GM12878 (cell line): Measurements from ENCODE around the gene C2orf68. TPM values are rescaled to one million over a fixed set of nuclear protein-coding genes. Genes with fewer than 3 reads are reported as not detected.

Source experiments
- ATAC-seq: fragments of 200-7000 bp; cut with Tn5 transposase; 3 replicates; pipeline ENCODE4 v1.9.1; 2020; ENCODE audit warnings: mild to moderate bottlenecking, moderate library complexity
- BruUV-seq: library from RNA; stranded (reverse); fragments of 400-500 nt; replicated peaks from 2 replicates; lab custom pipeline; 2021; lab: Mats Ljungman, UMichigan
- CTCF ChIA-PET: fragments of 300-600 bp; sonication (Branson Sonifier 250); formaldehyde crosslinking; extraction: SDS; loops from one replicate; lab custom pipeline; 2021; ENCODE audit warnings: inconsistent platforms; lab: Yijun Ruan, JAX
- POLR2A ChIA-PET: fragments of 350-600 bp; formaldehyde crosslinking; extraction: SDS; loops from one replicate; lab custom pipeline; 2021; ENCODE audit warnings: inconsistent platforms; lab: Charles Lee
- RAD21 ChIA-PET: fragments of 300-600 bp; sonication (Branson Sonifier 250); formaldehyde crosslinking; loops from one replicate; lab custom pipeline; 2023; ENCODE audit warnings: antibody characterized with exemption; ENCODE audit not compliant: unreplicated experiment; lab: Charles Lee
- SMC1A ChIA-PET: fragments of 300-600 bp; sonication (Branson Sonifier 250); formaldehyde crosslinking; loops from one replicate; lab custom pipeline; 2023; ENCODE audit not compliant: unreplicated experiment, uncharacterized antibody; lab: Charles Lee
- DNase-seq: peaks from one replicate; pipeline ENCODE4 v3.0.0-alpha.2; 2011; ENCODE audit warnings: low read depth, low spot score
- FAIRE-seq: peaks from 3 replicates; lab custom pipeline; 2011; peaks lifted over from hg19 to GRCh38; lab: Jason Lieb, UNC
- H2AFZ ChIP-seq: 2 replicates; pipeline ENCODE4 v1.6.0; 2011; ENCODE audit warnings: low read depth, low read length, control low read depth; ENCODE audit not compliant: control insufficient read depth
- H3K27ac ChIP-seq: 2 replicates; pipeline ENCODE4 v1.5.1; 2011; ENCODE audit warnings: control low read depth; ENCODE audit not compliant: control insufficient read depth, insufficient read depth
- H3K27me3 ChIP-seq, 2 experiments: replicated peaks in 1 of 2; 2 replicates each; pipeline versions ENCODE4 v1.6.0 to v1.6.1; 2011; ENCODE audit warnings: low read length in 1 of 2; ENCODE audit not compliant: control insufficient read depth in 2 of 2, insufficient read depth in 2 of 2
- H3K36me3 ChIP-seq, 2 experiments: 2 replicates each; pipeline ENCODE4 v1.5.1; 2011; ENCODE audit warnings: low read length in 1 of 2; ENCODE audit not compliant: control insufficient read depth in 2 of 2, insufficient read depth in 2 of 2
- H3K4me1 ChIP-seq: 2 replicates; pipeline ENCODE4 v1.6.1; 2011; ENCODE audit warnings: mild to moderate bottlenecking, low read length, moderate library complexity, mixed read lengths; ENCODE audit not compliant: control insufficient read depth, insufficient read depth
- H3K4me2 ChIP-seq: 2 replicates; pipeline ENCODE4 v1.6.0; 2011; ENCODE audit warnings: control low read depth; ENCODE audit not compliant: control insufficient read depth, insufficient read depth
- H3K4me3 ChIP-seq: fragments of 200-600 bp; sonication (generic); 2 replicates; pipeline ENCODE4 v1.5.1; 2016
- H3K79me2 ChIP-seq: 2 replicates; pipeline ENCODE4 v1.6.0; 2011; ENCODE audit warnings: low read length; ENCODE audit not compliant: control insufficient read depth, insufficient read depth
- H3K9ac ChIP-seq: 2 replicates; pipeline ENCODE4 v1.8.0; 2011; ENCODE audit warnings: low read length, control low read depth, mixed read lengths; ENCODE audit not compliant: control insufficient read depth, insufficient read depth
- H3K9me3 ChIP-seq: replicated peaks from 3 replicates; pipeline ENCODE4 v1.5.1; 2011; ENCODE audit warnings: mild to moderate bottlenecking, low read length; ENCODE audit not compliant: control insufficient read depth, insufficient read depth
- H4K20me1 ChIP-seq: 2 replicates; pipeline ENCODE4 v1.6.0; 2011; ENCODE audit not compliant: control insufficient read depth, insufficient read depth
- FOXM1 ChIP-seq: IDR thresholded peaks from 2 replicates; pipeline ENCODE4 v1.6.1; 2012; ENCODE audit warnings: low read depth, mild to moderate bottlenecking, inconsistent platforms, low read length, moderate library complexity
- MEF2A ChIP-seq: IDR thresholded peaks from 2 replicates; pipeline ENCODE4 v1.6.1; 2011; ENCODE audit warnings: low read depth, mild to moderate bottlenecking, low read length, moderate library complexity; ENCODE audit not compliant: insufficient read depth
- RAD21 ChIP-seq: IDR thresholded peaks from 2 replicates; pipeline ENCODE4 v1.6.1; 2011; ENCODE audit warnings: mild to moderate bottlenecking, low read depth, low read length, moderate library complexity; ENCODE audit not compliant: insufficient read depth
- RCOR1 ChIP-seq: conservative IDR thresholded peaks from 2 replicates; pipeline ENCODE4 v1.6.1; 2012; ENCODE audit warnings: low read depth, low read length, improper control_type of control experiment
- SREBF2 ChIP-seq: IDR thresholded peaks from 2 replicates; pipeline ENCODE4 v1.6.1; 2012; ENCODE audit warnings: mild to moderate bottlenecking, low read length
- SUZ12 ChIP-seq: fragments of 200-600 bp; sonication (generic); IDR thresholded peaks from one replicate; pipeline ENCODE4 v1.6.1; 2018; ENCODE audit warnings: antibody characterized with exemption, mild to moderate bottlenecking; ENCODE audit not compliant: unreplicated experiment
- TCF7 ChIP-seq: IDR thresholded peaks from 2 replicates; pipeline ENCODE4 v1.6.1; 2014; ENCODE audit warnings: antibody characterized with exemption, borderline replicate concordance
- WGBS: methylation state at CpG from one replicate; pipeline ENCODE4 v1.1.6; 2016; ENCODE audit warnings: low lambda C conversion rate; ENCODE audit not compliant: insufficient replicate concordance, insufficient coverage; ENCODE audit errors: missing lambda C conversion rate; 5-methylcytosine and 5-hydroxymethylcytosine counted together
- in situ Hi-C: fragments of 300-500 bp; cut with MboI; formaldehyde crosslinking; loops from 9 replicates; pipeline ENCODE4 v1.14.3; 2018; ENCODE audit warnings: mixed read lengths
- intact Hi-C: fragments of 100-400 bp; cut with micrococcal nuclease; formaldehyde crosslinking; loops from one replicate; pipeline ENCODE4 v1.14.2; 2022; ENCODE audit not compliant: unreplicated experiment
- polyA plus RNA-seq, 11 experiments: library from polyadenylated mRNA; depleted of rRNA in 4 of 11; unstranded in 6 of 11; stranded (reverse) in 5 of 11; fragments of >200 nt; fragmentation: Nextera tagmentation in 4 of 11; fragmentation: Illumina TruSeq in 1 of 11; extraction: Ambion mirVana in 4 of 11; extraction: Trizol in 1 of 11; gene quantifications; 1 replicate in 1 of 11; 2 replicates in 10 of 11; pipeline versions ENCODE4 v1.2.1 to v1.2.3, GENCODE V29; 2011 to 2016; ENCODE audit warnings: inconsistent platforms in 2 of 11, missing spikeins in 2 of 11, low read depth in 1 of 11
- total RNA-seq, 4 experiments: library from RNA; depleted of rRNA in 3 of 4; stranded (reverse); fragments of >200 nt in 3 of 4; fragmentation: Illumina TruSeq in 1 of 4; extraction: Trizol in 1 of 4; gene quantifications; 2 replicates each; pipeline versions ENCODE4 v1.2.1 to v1.2.3, GENCODE V29; 2013 to 2021
- TF ChIP-seq, protein P1 (sequence below): fragments of 450-650 bp; IDR thresholded peaks from 2 replicates; pipeline ENCODE4 v1.6.1; 2017; ENCODE audit warnings: antibody characterized with exemption, mild to moderate bottlenecking, moderate library complexity

The C2orf68 gene
- total and polyA plus RNA-seq, 10 of the 15 experiments (the other 5 are each of a cell fraction or from before 2014, with no cell fraction given): 12.7 to 56.1 (median 28.4) TPM

DNA sequence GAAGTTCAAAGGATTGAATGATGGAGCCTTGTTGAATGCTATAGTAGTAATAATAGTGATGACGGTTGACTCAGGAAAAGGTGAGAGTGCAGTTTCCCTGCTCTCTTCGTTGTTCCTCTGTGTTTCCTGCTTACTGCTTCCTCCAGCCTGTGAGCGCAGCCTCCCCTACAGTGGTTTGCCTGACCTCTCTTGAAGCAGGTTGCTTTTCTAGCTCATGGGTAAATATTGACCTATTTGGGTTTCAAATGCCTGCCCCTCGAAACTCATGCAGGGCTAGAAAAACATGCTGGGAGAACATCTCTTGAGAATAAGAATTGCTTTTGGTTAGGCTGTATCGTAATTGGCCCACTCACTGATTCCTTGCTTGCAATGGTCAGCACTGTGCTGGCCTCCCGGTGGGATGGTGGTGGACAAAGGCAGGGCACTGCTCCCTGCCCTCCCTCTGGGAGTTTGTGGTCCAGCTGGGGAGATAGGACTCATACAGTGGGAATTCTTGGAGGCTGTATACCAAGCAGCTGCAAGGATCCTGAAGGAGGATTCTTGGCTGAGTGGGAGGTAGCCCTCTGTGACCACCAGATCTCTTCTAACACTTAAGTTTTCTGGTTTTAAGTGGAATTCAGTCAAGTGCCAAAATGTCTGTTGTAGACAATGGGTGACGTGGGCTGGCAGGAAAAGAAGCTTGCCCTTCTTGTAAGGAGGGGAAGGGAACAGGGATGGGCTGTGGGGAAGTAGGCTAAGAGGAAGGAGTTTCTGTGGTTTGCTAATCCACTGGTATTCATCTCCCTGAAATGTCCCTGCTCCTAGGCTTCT is 21.7 kb downstream of the C2orf68 start:
- 70% methylated on average over 7 of the region's 7 CpGs for WGBS
- H3K36me3 ChIP-seq: no peaks in the 10 kb centered on the region
- BruUV-seq: no TSS peak
- H3K4me1 ChIP-seq: peaks cover 10% of the 10 kb centered on the region
- intact Hi-C loops (no loop called here), in situ Hi-C loops (no loop called here)
- POLR2A ChIA-PET: no interaction called here
- peaks cover 7% of the 10 kb centered on the region for H3K79me2 ChIP-seq
- no peaks in the 10 kb centered on the region for H3K9me3 ChIP-seq
- H4K20me1 ChIP-seq: no peaks in the 10 kb centered on the region
- no peak overlapping the region for H3K4me2 ChIP-seq
- TF ChIP-seq, protein P1, sequence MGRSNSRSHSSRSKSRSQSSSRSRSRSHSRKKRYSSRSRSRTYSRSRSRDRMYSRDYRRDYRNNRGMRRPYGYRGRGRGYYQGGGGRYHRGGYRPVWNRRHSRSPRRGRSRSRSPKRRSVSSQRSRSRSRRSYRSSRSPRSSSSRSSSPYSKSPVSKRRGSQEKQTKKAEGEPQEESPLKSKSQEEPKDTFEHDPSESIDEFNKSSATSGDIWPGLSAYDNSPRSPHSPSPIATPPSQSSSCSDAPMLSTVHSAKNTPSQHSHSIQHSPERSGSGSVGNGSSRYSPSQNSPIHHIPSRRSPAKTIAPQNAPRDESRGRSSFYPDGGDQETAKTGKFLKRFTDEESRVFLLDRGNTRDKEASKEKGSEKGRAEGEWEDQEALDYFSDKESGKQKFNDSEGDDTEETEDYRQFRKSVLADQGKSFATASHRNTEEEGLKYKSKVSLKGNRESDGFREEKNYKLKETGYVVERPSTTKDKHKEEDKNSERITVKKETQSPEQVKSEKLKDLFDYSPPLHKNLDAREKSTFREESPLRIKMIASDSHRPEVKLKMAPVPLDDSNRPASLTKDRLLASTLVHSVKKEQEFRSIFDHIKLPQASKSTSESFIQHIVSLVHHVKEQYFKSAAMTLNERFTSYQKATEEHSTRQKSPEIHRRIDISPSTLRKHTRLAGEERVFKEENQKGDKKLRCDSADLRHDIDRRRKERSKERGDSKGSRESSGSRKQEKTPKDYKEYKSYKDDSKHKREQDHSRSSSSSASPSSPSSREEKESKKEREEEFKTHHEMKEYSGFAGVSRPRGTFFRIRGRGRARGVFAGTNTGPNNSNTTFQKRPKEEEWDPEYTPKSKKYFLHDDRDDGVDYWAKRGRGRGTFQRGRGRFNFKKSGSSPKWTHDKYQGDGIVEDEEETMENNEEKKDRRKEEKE: no peak
- TF ChIP-seq TCF7: no peak
- TF ChIP-seq RCOR1: no peak
- TF ChIP-seq SREBF2: no peak
- TF ChIP-seq RAD21: no peak
- TF ChIP-seq FOXM1: no peak
- no peak for TF ChIP-seq MEF2A
- TF ChIP-seq SUZ12: no peak
- no peak overlapping the region for H3K27ac ChIP-seq
- ATAC-seq (no peak), FAIRE-seq (no peak), DNase-seq (no peak)
- no peak overlapping the region for H2AFZ ChIP-seq
- no peak overlapping the region for H3K9ac ChIP-seq
- SMC1A ChIA-PET: interaction anchor here (1.4 kb wide), 1 partner anchor 24 kb away, joined by 3 read pairs; no protein-coding TSS in a partner anchor
- CTCF ChIA-PET: interaction anchor here (0.8 kb wide), 1 partner anchor 34 kb away, joined by 3 read pairs; no protein-coding TSS in a partner anchor
- H3K27me3 ChIP-seq: no peaks in the 10 kb centered on the region
- no peak overlapping the region for H3K4me3 ChIP-seq
- RAD21 ChIA-PET: no interaction called here
